GM19193 (cell line): ENCODE measurements around the gene CD46.

ENCODE experiments used
- POLR2A ChIP-seq: IDR thresholded peaks from 4 replicates; pipeline ENCODE4 v1.6.1; 2011; ENCODE audit not compliant: insufficient read depth, insufficient read length; ENCODE audit errors: extremely low read depth

Gene CD46

GRCh38 chr1:207841901-207842300 is 90.0 kb downstream of the CD46 start:
- no peak for TF ChIP-seq POLR2A

GRCh38 chr1:207842506-207842905 is 90.7 kb downstream of the CD46 start:
- TF ChIP-seq POLR2A = no peak

GRCh38 chr1:207844371-207844770 is 92.5 kb downstream of the CD46 start:
- no peak for TF ChIP-seq POLR2A
